ENCODE results near the gene SLC47A1. TPM values are rescaled to one million over a fixed set of nuclear protein-coding genes. Genes with fewer than 3 reads are reported as not detected.

The SLC47A1 gene
- total RNA-seq, 4 donors from 2014 or later, result 6.2 to 28.5 (median 18.4) TPM

DNA sequence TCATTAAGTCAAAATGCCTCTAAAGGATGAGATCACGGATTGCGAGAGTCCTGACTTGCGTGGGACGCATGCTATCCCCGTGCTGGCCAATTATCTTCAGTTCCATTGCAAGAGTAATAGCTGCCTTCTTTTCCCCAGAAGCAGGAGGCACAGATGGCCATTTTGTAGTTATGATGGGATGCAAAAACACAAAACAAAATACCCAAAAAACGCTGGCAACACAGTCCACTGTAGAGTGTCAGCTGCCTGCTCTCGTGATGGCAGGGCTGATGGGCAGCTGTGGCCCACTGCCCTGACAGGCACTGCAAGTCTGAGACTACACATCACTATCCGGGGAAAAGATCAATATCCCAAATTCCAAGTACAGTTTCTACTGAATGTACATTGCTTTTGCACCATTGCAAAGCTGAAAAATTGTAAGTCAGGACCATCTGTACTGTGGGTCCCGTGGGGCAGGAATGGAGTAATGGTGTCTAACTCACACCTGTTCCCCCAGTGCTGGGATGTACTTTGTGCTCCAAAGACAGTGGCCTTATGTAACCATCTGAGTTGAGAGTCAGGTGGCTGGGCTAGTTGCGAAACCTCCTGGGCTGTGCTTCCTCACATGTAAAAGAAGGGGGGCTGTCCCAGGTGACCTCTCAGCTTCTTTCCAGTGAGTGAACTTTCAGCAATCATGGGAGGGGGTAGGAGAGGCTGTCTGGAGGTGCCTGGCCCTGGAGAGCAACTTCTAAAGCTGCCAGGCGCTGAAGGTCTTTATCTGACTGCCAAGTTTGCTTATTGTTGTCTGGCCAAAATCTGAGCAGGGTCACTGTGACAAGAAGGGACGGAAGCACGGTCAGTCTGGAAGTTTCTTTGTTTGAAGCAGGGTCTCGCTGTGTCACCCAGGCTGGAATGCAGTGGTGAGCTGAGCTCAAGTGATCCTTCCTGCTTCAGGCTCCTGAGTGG lies 4.7 kb downstream of the SLC47A1 start:
- intact Hi-C loops (cut with DNase I; ENCODE audit: low total_unique reads), result no loop called here
- H3K4me3 ChIP-seq, result no peak overlapping the region
- no peaks in the 10 kb centered on the region for H3K4me1 ChIP-seq
- H3K9me3 ChIP-seq, result no peaks in the 10 kb centered on the region
- no peak overlapping the region for H3K27ac ChIP-seq
- peak in 1 of 2 donors; percentile 39 for DNase-seq
- H3K27me3 ChIP-seq, result no peaks in the 10 kb centered on the region
- TF ChIP-seq, protein P1, sequence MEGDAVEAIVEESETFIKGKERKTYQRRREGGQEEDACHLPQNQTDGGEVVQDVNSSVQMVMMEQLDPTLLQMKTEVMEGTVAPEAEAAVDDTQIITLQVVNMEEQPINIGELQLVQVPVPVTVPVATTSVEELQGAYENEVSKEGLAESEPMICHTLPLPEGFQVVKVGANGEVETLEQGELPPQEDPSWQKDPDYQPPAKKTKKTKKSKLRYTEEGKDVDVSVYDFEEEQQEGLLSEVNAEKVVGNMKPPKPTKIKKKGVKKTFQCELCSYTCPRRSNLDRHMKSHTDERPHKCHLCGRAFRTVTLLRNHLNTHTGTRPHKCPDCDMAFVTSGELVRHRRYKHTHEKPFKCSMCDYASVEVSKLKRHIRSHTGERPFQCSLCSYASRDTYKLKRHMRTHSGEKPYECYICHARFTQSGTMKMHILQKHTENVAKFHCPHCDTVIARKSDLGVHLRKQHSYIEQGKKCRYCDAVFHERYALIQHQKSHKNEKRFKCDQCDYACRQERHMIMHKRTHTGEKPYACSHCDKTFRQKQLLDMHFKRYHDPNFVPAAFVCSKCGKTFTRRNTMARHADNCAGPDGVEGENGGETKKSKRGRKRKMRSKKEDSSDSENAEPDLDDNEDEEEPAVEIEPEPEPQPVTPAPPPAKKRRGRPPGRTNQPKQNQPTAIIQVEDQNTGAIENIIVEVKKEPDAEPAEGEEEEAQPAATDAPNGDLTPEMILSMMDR (IDR thresholded peaks at IDR 0.05), result no peak
- TF ChIP-seq POLR2A (IDR thresholded peaks at IDR 0.05), result no peak
- no peaks in the 10 kb centered on the region for H3K36me3 ChIP-seq

DNA sequence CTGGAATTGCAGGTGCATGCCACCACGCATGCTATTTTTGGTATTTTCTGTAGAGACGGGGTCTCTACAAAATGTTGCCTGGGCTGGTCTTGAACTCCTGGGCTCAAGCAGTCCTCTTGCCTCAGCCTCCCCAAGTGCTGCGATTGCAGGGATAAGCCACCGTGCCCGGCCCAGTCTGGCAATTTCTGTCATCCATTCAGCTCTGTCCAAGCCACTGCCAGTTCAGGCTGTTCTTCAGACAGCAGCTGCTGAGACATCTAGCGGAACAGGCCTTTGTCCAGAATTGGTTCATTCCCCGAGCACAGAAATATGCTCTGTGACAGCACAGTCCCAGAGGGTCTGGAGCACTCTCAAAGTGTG lies 5.4 kb downstream of the SLC47A1 start:
- Histone ChIP-seq H3K27me3 (no peaks in the 10 kb centered on the region), H3K36me3 (no peaks in the 10 kb centered on the region), H3K27ac (no peak overlapping the region), H3K4me3 (no peak overlapping the region), H3K4me1 (no peaks in the 10 kb centered on the region), H3K9me3 (no peaks in the 10 kb centered on the region)
- no peak for TF ChIP-seq POLR2A (IDR thresholded peaks at IDR 0.05)
- TF ChIP-seq, protein P1 (IDR thresholded peaks at IDR 0.05), result no peak
- no peak for DNase-seq
- intact Hi-C loops (cut with DNase I; ENCODE audit: low total_unique reads), result no loop called here

DNA sequence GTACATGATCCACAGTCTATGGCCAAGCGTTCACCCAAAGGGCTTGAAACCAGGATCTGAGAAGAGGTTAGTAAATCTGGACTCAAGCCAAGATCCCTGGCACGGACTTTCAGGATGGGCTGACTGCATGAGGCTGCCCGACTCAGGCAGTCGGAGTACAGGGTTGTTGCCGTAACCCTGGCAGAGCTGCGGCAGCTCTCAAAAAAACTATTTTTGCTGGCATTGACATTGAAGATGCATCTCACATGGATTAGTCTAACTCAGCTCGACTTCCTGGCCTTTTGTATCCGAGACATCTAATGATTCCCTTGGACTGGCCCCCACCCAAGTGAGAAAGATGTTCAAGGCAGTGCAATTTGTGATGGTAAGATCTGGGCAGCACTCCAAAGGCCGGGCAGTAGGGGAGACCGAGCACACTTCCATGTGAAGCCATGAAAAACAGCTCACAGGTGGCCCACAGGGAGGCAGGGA lies 6.2 kb downstream of the SLC47A1 start:
- no peak overlapping the region for H3K4me3 ChIP-seq
- H3K4me1 ChIP-seq, result no peaks in the 10 kb centered on the region
- no peak for DNase-seq
- H3K27me3 ChIP-seq, result no peaks in the 10 kb centered on the region
- H3K27ac ChIP-seq, result no peak overlapping the region
- TF ChIP-seq, protein P1 (IDR thresholded peaks at IDR 0.05), result no peak
- TF ChIP-seq POLR2A (IDR thresholded peaks at IDR 0.05), result no peak
- intact Hi-C loops (cut with DNase I; ENCODE audit: low total_unique reads), result no loop called here
- H3K36me3 ChIP-seq, result no peaks in the 10 kb centered on the region
- H3K9me3 ChIP-seq, result no peaks in the 10 kb centered on the region

DNA sequence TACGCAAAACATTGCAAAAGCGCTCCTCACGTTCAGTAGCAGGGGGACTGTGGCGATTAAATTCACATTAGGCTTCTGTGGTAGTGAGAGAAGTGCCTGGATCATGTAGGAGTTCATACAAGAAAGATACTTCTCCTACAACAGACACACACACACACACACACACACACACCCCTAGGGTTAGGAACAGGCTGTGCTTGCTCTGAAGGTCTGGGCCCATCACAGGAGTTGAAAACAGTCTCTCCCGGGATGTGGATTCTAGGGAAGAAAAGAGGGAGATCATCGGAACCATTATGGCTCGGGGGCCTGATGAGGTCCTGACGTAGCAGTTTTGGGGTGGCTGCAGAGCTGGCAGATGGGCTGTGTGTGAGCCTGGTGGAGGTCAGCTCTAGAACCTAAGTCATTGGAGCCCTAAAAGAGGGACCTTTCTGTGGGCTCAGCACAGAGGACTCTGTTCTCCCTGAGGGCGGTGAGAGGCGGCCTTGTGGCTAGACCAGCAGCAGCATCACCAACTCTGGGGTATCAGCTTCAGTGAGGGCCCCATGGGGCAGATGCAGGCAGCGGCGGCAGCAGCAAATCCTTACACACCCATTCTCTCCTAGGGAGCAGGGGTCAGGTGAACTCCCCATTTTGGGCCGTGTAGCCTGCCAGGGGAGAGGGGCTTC lies 7.2 kb downstream of the SLC47A1 start:
- intact Hi-C loops (cut with DNase I; ENCODE audit: low total_unique reads), result no loop called here
- Histone ChIP-seq H3K4me3 (no peak overlapping the region), H3K36me3 (no peaks in the 10 kb centered on the region), H3K27me3 (no peaks in the 10 kb centered on the region), H3K27ac (peak overlapping the region in 1 of 2 donors; percentile 48), H3K9me3 (no peaks in the 10 kb centered on the region), H3K4me1 (no peaks in the 10 kb centered on the region)
- TF ChIP-seq, protein P1 (IDR thresholded peaks at IDR 0.05), result no peak
- no peak for TF ChIP-seq POLR2A (IDR thresholded peaks at IDR 0.05)
- DNase-seq, result no peak

DNA sequence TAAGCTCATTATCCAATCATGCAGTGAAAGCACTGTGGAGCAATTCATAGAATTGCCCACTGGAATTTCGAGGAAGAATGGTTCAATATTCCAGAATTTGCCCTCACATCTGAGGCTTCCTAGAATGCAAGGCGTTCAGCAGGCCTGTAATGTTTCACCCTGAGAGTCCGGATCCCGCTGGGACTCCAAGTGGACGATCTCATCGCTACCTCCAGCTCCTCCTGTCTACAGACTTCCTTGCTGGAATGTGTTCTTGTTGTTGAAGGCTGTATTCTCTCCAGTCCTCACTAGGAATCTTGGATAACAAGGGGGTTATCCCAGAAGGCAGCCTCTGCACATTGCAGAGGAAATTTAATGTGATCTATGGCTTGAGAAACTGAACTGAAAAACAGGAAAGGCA lies 7.8 kb downstream of the SLC47A1 start:
- peak overlapping the region in 1 of 2 donors; percentile 48 for H3K27ac ChIP-seq
- no peak for TF ChIP-seq POLR2A (IDR thresholded peaks at IDR 0.05)
- TF ChIP-seq, protein P1 (IDR thresholded peaks at IDR 0.05), result no peak
- H3K4me1 ChIP-seq, result no peaks in the 10 kb centered on the region
- no peaks in the 10 kb centered on the region for H3K27me3 ChIP-seq
- DNase-seq, result no peak
- H3K36me3 ChIP-seq, result no peaks in the 10 kb centered on the region
- no peaks in the 10 kb centered on the region for H3K9me3 ChIP-seq
- intact Hi-C loops (cut with DNase I; ENCODE audit: low total_unique reads), result no loop called here
- H3K4me3 ChIP-seq, result no peak overlapping the region
